SK-N-SH treated with all-trans-retinoic acid at 6 μM for 48 hours (cell line): Measurements from ENCODE around the gene ATG10.
A peak's percentile ranks its signal among the peaks of the same experiment; 100 is the strongest.
"Not testable (repeated sequence)": the region's sequence is repeated elsewhere in the genome, so short reads cannot be mapped to it uniquely, and the experiment has no call there.

Experiments
- ATAC-seq: fragments of 200-7000 bp; cut with Tn5 transposase; 3 replicates; pipeline ENCODE4 v1.9.1; 2020; ENCODE audit warnings: mild to moderate bottlenecking, moderate library complexity
- BACH2 ChIP-seq: fragments of 250-450 bp; sonication (Bioruptor Pico); IDR thresholded peaks from 2 replicates; pipeline ENCODE4 v1.9.0; 2021; ENCODE audit warnings: mild to moderate bottlenecking, borderline replicate concordance
- CREB5 ChIP-seq: fragments of 250-450 bp; sonication (Bioruptor Pico); IDR thresholded peaks from 2 replicates; pipeline ENCODE4 v1.5.1; 2020; ENCODE audit warnings: low read depth, mild to moderate bottlenecking, moderate library complexity
- CSDC2 ChIP-seq: fragments of 250-450 bp; sonication (Bioruptor Pico); IDR thresholded peaks from 2 replicates; pipeline ENCODE4 v1.5.0; 2020; ENCODE audit warnings: mild to moderate bottlenecking, moderate library complexity
- CSRNP3 ChIP-seq: fragments of 250-450 bp; sonication (Bioruptor Pico); IDR thresholded peaks from 2 replicates; pipeline ENCODE4 v1.5.1; 2021; ENCODE audit warnings: mild to moderate bottlenecking, moderate library complexity
- ESRRG ChIP-seq: fragments of 250-450 bp; sonication (Bioruptor Pico); IDR thresholded peaks from 2 replicates; pipeline ENCODE4 v1.6.1; 2021; ENCODE audit warnings: mild to moderate bottlenecking
- GLIS3 ChIP-seq: fragments of 250-450 bp; sonication (Bioruptor Pico); IDR thresholded peaks from 2 replicates; pipeline ENCODE4 v1.5.0; 2020; ENCODE audit warnings: mild to moderate bottlenecking, moderate library complexity
- ISL1 ChIP-seq: fragments of 250-450 bp; sonication (Bioruptor Pico); IDR thresholded peaks from 2 replicates; pipeline ENCODE4 v2.1.2; 2022; ENCODE audit warnings: mild to moderate bottlenecking, moderate library complexity
- OSR1 ChIP-seq: fragments of 250-450 bp; sonication (Bioruptor Pico); IDR thresholded peaks from 2 replicates; pipeline ENCODE4 v1.8.0; 2022; ENCODE audit warnings: moderate library complexity, mild to moderate bottlenecking, inconsistent platforms
- PATZ1 ChIP-seq: fragments of 250-450 bp; sonication (Bioruptor Pico); IDR thresholded peaks from 2 replicates; pipeline ENCODE4 v1.8.0; 2020; ENCODE audit warnings: mild to moderate bottlenecking, moderate library complexity, borderline replicate concordance
- POU6F1 ChIP-seq: fragments of 250-450 bp; sonication (Bioruptor Pico); IDR thresholded peaks from 2 replicates; pipeline ENCODE4 v1.8.0; 2021; ENCODE audit warnings: low read depth, mild to moderate bottlenecking, moderate library complexity, borderline replicate concordance
- PPARA ChIP-seq: fragments of 250-450 bp; sonication (Bioruptor Pico); IDR thresholded peaks from 2 replicates; pipeline ENCODE4 v1.5.0; 2020; ENCODE audit warnings: mild to moderate bottlenecking, borderline replicate concordance
- RARB ChIP-seq: fragments of 250-450 bp; sonication (Bioruptor Pico); IDR thresholded peaks from 2 replicates; pipeline ENCODE4 v1.8.0; 2021; ENCODE audit warnings: mild to moderate bottlenecking, moderate library complexity
- SNAI2 ChIP-seq: fragments of 250-450 bp; sonication (Bioruptor Pico); IDR thresholded peaks from 2 replicates; pipeline ENCODE4 v1.5.0; 2020; ENCODE audit warnings: mild to moderate bottlenecking, moderate library complexity
- TCF4 ChIP-seq: fragments of 250-450 bp; sonication (Bioruptor Pico); IDR thresholded peaks from 2 replicates; pipeline ENCODE4 v1.8.0; 2021; ENCODE audit warnings: mild to moderate bottlenecking, moderate library complexity, borderline replicate concordance
- TOX ChIP-seq: fragments of 250-450 bp; sonication (Bioruptor Pico); IDR thresholded peaks from 2 replicates; pipeline ENCODE4 v1.8.0; 2021; ENCODE audit warnings: mild to moderate bottlenecking, moderate library complexity, borderline replicate concordance
- TSHZ2 ChIP-seq: fragments of 250-450 bp; sonication (Bioruptor Pico); IDR thresholded peaks from 2 replicates; pipeline ENCODE4 v1.5.0; 2020; ENCODE audit warnings: mild to moderate bottlenecking, moderate library complexity
- ZC3H10 ChIP-seq: fragments of 250-450 bp; sonication (Bioruptor Pico); IDR thresholded peaks from 2 replicates; pipeline ENCODE4 v1.5.1; 2021; ENCODE audit warnings: mild to moderate bottlenecking, moderate library complexity
- ZFP3 ChIP-seq: fragments of 250-450 bp; sonication (Bioruptor Pico); IDR thresholded peaks from 2 replicates; pipeline ENCODE4 v1.5.0; 2020; ENCODE audit warnings: mild to moderate bottlenecking, moderate library complexity
- ZFP30 ChIP-seq: fragments of 450-650 bp; formaldehyde crosslinking; IDR thresholded peaks from 2 replicates; pipeline ENCODE4 v1.5.0; 2022; ENCODE audit warnings: mild to moderate bottlenecking, moderate library complexity
- ZNF565 ChIP-seq: fragments of 450-650 bp; formaldehyde crosslinking; conservative IDR thresholded peaks from 2 replicates; pipeline ENCODE4 v1.5.0; 2020; ENCODE audit warnings: low read depth, mild to moderate bottlenecking, moderate library complexity
- ZNF70 ChIP-seq: fragments of 450-650 bp; formaldehyde crosslinking; IDR thresholded peaks from 2 replicates; pipeline ENCODE4 v1.5.0; 2020; ENCODE audit warnings: mild to moderate bottlenecking, moderate library complexity
- ZNF8 ChIP-seq: fragments of 450-650 bp; formaldehyde crosslinking; IDR thresholded peaks from 2 replicates; pipeline ENCODE4 v1.5.0; 2020; ENCODE audit warnings: mild to moderate bottlenecking, moderate library complexity

ATG10 gene

GRCh38 chr5:82106756-82107155 lies 134.9 kb downstream of the ATG10 start:
- TF ChIP-seq RARB (CRISPR knock-in tag), result no peak
- no peak for TF ChIP-seq CREB5 (CRISPR knock-in tag)
- no peak for TF ChIP-seq ZC3H10 (CRISPR knock-in tag)
- TF ChIP-seq PATZ1 (CRISPR knock-in tag), result no peak
- TF ChIP-seq ESRRG (CRISPR knock-in tag), result no peak
- no peak for ATAC-seq

- no peak for TF ChIP-seq GLIS3 (CRISPR knock-in tag)
- no peak for TF ChIP-seq RARB (CRISPR knock-in tag)
- no peak for TF ChIP-seq OSR1 (CRISPR knock-in tag)
- TF ChIP-seq PPARA (CRISPR knock-in tag), result no peak
- TF ChIP-seq TCF4 (CRISPR knock-in tag), result no peak
- no peak for TF ChIP-seq ZNF565 (CRISPR knock-in tag)
- peak; percentile 58; the same call in 2 of the 3 replicates for ATAC-seq
These were observed 135.4 kb downstream of the ATG10 start for GRCh38 chr5:82107267-82107666.

GRCh38 chr5:82109013-82109412 lies 137.2 kb downstream of the ATG10 start:
- TF ChIP-seq OSR1 (CRISPR knock-in tag) (no peak), ISL1 (no peak), ZFP3 (CRISPR knock-in tag) (no peak), ZFP30 (CRISPR knock-in tag) (no peak), CREB5 (CRISPR knock-in tag) (no peak), RARB (CRISPR knock-in tag) (no peak), BACH2 (CRISPR knock-in tag) (no peak), ESRRG (CRISPR knock-in tag) (no peak), TCF4 (CRISPR knock-in tag) (no peak), PPARA (CRISPR knock-in tag) (no peak), POU6F1 (CRISPR knock-in tag) (no peak), TOX (CRISPR knock-in tag) (no peak), CSRNP3 (CRISPR knock-in tag) (no peak), GLIS3 (CRISPR knock-in tag) (no peak), SNAI2 (CRISPR knock-in tag) (no peak)
- ATAC-seq, result no peak

- not testable (repeated sequence) for ATAC-seq
These were observed 138.1 kb downstream of the ATG10 start for GRCh38 chr5:82109915-82110314.

- peak; percentile 82 for ATAC-seq
- TF ChIP-seq TOX (CRISPR knock-in tag) (no peak), ZNF8 (no peak), CSRNP3 (CRISPR knock-in tag) (no peak), ZNF70 (no peak), SNAI2 (CRISPR knock-in tag) (no peak), ISL1 (no peak), BACH2 (CRISPR knock-in tag) (no peak), CSDC2 (no peak), TSHZ2 (CRISPR knock-in tag) (no peak)
These were observed 139.4 kb downstream of the ATG10 start for GRCh38 chr5:82111191-82111590.
